Hypothalamus (tissue), 51 donors: ENCODE measurements around the gene ALK.

Experiments used
- DNase-seq, 51 donors: peaks; one replicate each; lab custom pipeline; 2025; lab: John Stamatoyannopoulos, UW

The ALK gene

DNA sequence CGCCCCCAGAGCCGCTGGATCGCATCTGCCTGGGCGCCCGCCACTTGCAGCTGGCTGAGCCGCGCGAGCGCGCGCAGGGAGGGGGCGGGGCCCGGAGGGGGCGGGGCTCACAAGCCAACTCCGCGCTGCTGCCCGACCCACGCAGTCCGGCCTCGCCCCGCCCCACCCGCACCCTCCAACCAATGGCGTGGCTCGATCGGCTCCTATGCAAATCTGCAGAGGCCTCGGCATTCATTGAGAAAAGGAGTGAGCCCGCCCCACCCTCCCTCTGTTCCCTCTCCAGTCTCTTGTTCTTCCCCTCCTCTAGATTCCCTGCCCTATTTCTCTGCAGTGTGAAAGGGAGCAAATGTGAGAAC, at the start of gene ALK:
Gene ALK, minus strand, starts transcription at position 27 of the 356 bp plus-strand sequence. CDS start 927 bp downstream, outside the sequence.
- peak; percentile 12 to 94 (median 83) for DNase-seq

GRCh38 chr2:29966266-29966665, 44.9 kb upstream of the ALK start:
- no peak for DNase-seq

GRCh38 chr2:29963972-29964570, 42.7 kb upstream of the ALK start:
- DNase-seq = no peak

DNA sequence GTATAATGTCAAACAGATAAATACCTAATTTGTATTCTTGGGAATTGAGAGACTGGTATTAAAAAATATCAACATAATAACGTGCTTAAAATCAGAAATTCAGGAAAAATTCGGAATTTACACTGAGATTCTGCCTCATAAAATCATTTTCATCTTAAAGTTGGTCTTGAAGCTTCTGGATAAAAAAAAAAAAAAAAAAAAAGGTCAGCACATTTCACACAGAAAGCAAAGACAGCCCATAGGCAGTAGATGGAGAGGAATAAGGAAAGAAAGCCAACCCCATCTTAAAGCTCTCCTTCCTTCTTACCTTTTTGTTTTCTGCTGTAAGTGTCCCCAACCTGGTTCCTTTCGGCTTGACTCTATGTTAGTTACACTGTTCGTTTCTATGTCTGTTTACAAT, 41.5 kb upstream of the ALK start:
- DNase-seq = no peak

- no peak for DNase-seq
These were observed 32.9 kb upstream of the ALK start for GRCh38 chr2:29954316-29954715.

GRCh38 chr2:29952973-29953372, 31.6 kb upstream of the ALK start:
- no peak for DNase-seq

- DNase-seq = no peak
These were observed 30.2 kb upstream of the ALK start for GRCh38 chr2:29951576-29951975.

DNA sequence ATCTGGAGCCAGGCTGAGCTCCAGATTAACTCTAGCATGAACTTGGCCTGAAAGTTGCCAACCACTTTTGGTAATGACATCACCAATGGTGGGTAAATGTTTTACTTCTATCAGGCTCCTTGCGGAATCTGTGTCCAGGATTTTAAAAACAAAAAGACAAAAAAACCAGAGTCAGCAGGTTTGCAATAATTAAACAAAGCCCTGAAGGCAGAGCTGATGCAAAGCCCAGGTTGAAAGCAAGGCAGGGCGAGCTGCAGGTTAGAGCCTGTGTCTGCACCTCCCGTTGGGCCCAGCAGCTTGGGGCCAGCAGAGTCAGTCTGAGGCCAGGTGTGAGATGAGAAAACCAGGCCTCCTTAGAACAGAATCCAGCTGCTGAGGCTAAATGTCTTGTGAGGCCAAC, 29.1 kb upstream of the ALK start:
- no peak for DNase-seq

DNA sequence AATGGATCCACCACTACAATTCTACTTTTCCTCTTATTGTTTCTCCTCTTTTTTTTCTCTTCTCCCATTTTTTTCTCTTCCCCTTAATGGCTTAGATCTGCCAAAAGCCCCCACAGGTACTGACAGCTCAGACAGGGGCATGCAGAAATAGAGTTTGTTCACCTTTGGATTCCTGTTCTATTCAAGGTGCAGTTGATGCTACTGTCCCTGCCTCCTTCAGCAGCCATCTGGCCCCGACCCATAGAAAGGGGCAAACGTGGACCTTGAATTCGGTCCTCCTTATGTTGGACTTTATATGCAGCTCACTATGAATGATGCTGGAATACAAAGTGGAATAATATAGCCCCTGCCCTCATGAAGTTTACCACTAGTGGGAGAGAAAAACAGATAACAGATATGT, 27.7 kb upstream of the ALK start:
- DNase-seq = no peak

DNA sequence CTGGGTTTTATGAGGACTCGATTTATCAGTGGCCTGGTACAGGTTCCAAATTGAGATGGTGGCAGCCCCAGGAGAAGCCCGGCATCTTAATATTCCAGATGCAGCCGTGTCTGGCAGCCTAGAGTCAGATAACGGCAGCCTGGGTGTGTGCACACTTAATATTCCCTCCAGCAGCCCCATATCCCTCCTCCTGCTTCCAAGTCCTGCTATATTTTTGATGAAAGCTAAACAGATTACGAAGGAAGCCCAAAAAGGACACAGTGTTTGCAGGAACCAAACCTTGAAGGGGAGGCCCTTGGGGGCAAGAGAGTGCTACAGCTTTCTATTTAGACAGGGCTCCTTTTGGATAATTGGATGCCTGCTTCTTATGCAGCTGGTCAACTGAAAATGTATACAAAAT, 25.1 kb upstream of the ALK start:
- DNase-seq = no peak

DNA sequence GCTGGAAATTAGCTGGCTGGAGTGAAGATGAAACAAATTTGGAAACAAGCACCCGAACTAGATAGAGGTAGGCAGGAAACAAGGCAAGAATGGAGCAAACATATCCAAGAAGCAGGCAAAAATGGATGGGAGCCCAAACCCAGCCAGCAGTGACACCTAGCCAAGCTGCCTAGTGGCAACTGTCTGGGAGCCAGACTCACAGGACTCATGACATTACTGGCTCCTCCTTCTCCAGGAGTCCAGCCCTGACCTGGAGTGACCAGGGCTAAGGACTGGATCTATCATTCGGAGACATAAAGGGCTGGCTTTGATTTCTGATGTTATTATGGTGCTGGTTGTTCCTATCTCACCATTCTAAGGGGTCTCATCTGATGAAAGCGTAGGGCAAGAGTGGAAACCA, 21.3 kb upstream of the ALK start:
- peak in 1 of 51 donors; percentile 5 for DNase-seq

- peak in 17 of 51 donors; percentile 1 to 48 (median 7) for DNase-seq
These were observed 19.3 kb upstream of the ALK start for GRCh38 chr2:29940706-29941105.

DNA sequence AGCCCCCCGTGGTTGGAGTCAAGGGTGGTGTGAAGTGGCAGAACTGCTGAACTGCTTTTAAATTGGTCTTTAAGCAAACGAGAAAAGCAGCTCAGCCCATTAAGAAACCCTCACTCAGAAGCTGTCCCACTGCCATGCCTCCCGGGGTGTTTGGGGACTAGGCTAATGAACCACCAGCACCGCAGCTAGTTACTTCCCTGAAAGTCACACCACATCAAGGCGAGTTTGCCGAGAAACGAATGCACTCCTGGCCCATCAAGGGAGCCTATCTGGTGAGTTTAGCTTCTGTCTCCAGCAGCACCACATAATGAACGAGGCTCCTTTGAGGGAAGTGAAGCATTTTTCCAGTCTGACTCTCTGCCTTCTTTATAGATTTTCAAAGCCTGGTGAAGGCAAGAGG, 14.6 kb upstream of the ALK start:
- DNase-seq = no peak

GRCh38 chr2:29931818-29932217, 10.4 kb upstream of the ALK start:
- DNase-seq = no peak

- DNase-seq = peak in 36 of 51 donors; percentile 0 to 80 (median 40)
These were observed 1.8 kb upstream of the ALK start for GRCh38 chr2:29923110-29923721.

DNA sequence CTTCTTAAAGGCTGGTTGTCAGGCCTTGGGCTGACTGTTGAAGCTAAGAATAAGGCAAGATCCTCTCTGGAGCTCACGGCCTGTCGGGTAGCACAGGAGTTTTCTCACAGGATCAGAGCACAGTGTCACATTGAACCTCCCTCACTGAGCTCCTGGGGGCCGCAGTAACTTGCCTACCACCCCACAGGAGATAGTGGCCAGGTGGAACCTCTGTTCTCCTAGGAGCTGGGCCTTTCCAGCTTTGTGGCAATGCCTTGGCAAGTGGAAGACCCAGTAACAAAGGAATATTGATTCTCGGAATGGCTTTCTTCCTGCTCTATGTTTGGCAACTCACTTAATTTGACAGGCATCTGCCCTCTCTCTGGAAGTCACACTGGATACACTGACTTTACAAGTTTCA, 1.2 kb upstream of the ALK start:
- DNase-seq = no peak

DNA sequence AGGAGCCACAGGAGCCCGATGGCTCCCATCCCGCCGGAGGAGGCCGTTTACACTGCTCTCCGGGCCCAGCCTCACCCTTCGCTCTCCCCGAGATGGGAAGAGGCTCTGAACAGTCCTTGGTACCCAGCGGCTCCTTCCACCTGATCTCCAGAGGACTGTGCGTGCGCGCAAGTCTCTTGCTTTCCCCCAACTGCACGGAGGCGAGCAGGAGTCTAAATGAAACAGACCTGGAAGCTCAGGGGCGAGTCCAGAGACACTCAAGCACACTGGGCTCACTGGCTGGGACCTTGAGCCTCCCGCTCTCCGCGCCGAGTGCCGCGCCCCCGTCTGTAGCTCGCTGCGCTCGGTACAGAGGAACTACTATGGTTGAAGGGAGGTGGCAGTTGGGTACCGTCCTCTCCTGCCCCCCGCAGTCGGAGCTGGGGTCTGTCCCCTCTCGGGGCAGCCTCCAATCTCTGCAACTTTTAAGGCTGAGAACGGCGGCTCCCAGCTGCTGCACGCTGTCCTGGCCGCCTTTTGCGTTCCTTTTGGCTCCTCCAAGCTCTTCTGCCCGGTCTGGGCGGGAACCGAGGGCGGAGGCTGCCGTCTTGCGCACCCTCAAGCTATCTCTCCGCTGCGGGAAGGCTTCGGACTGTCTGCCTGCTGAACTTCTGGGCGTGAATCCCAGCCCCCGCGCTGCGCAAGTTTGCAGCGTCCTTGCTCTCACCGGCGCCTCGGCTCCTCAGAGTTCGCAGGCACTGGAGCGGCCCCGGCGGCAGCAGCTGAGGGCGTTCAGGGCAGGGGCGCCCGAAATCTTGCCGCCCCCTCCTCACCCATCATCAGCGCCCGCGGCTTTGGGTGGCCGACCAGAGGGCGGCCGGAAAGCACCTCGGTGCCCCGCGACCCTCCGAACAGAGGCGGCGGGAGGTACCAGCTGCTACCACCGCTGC, 491 bp downstream of the ALK start:
- peak in 17 of 51 donors; percentile 2 to 73 (median 31) for DNase-seq

GRCh38 chr2:29920130-29920577, 1.2 kb downstream of the ALK start:
- peak in 46 of 51 donors; percentile 6 to 73 (median 35) for DNase-seq

GRCh38 chr2:29918941-29919340, 2.4 kb downstream of the ALK start:
- DNase-seq = no peak

GRCh38 chr2:29917781-29918180, 3.6 kb downstream of the ALK start:
- no peak for DNase-seq

DNA sequence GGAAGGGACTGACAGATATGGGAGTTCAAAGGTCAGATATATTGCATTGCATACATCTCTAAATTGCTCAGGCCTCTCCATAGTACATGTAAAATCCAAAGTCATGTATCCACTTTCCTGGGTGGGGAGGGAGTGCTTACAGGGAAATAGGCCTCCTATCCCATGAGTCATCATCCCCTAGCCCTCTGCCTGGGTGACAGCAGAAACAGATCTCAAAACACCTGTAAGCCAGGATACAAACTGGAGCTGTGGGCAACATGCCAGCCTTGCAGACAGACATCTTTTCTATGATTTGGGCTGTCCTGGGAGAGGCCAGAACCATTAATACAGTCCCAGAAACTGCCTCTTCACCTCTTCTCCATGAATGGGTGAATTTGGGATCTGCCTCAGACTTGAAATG, 4.8 kb downstream of the ALK start:
- DNase-seq = no peak

- DNase-seq = no peak
These were observed 10.4 kb downstream of the ALK start for GRCh38 chr2:29910960-29911359.
